K562 (cell line): ENCODE data around the gene CTIF. TPM values are rescaled to one million over a fixed set of nuclear protein-coding genes. Genes with fewer than 3 reads are reported as not detected.

Source experiments
- ATAC-seq: fragments of 200-7000 bp; cut with Tn5 transposase; 3 replicates; pipeline ENCODE4 v1.9.1; 2020; ENCODE audit warnings: moderate library complexity
- BruUV-seq: library from RNA; stranded (reverse); fragments of 400-500 nt; replicated peaks from 2 replicates; lab custom pipeline; 2021; lab: Mats Ljungman, UMichigan
- CTCF ChIA-PET: fragments of 300-600 bp; formaldehyde crosslinking; extraction: SDS; loops from one replicate; lab custom pipeline; 2021; ENCODE audit warnings: low intra/inter-chr PET ratio; lab: Yijun Ruan, JAX
- POLR2A ChIA-PET: fragments of 300-600, 350-650 bp; sonication (Branson Sonifier 250); formaldehyde crosslinking; extraction: SDS; loops from one replicate; lab custom pipeline; 2021; ENCODE audit warnings: antibody characterized with exemption, inconsistent platforms; lab: Yijun Ruan, JAX
- DNase-seq, 4 experiments: peaks; one replicate each; pipeline versions ENCODE4 v3.0.0 to v3.0.0-alpha.2; 2011 to 2018; ENCODE audit warnings: low spot score in 3 of 4, mixed read lengths in 3 of 4; ENCODE audit errors: extremely low read depth in 1 of 4
- FAIRE-seq: peaks from 2 replicates; lab custom pipeline; 2011; peaks lifted over from hg19 to GRCh38; lab: Jason Lieb, UNC
- H2AFZ ChIP-seq: 2 replicates; pipeline ENCODE4 v1.6.0; 2011; ENCODE audit warnings: low read depth, low read length, control low read depth, inconsistent platforms
- H3K27ac ChIP-seq: fragments of 200-600 bp; 3 replicates; pipeline ENCODE4 v1.8.0; 2011; ENCODE audit warnings: low read depth, mild to moderate bottlenecking, control low read depth, inconsistent platforms, low read length, moderate library complexity, mixed read lengths; ENCODE audit errors: extremely low read depth
- H3K27me3 ChIP-seq, 2 experiments: fragments of 300-600 bp in 1 of 2; 2 replicates in 1 of 2; 3 replicates in 1 of 2; pipeline versions ENCODE4 v1.6.0 to v1.8.0; 2011; ENCODE audit warnings: inconsistent platforms in 2 of 2, low read length in 2 of 2, mild to moderate bottlenecking in 1 of 2, mixed read lengths in 1 of 2, moderate library complexity in 1 of 2; ENCODE audit not compliant: control insufficient read depth in 2 of 2, insufficient read depth in 2 of 2
- H3K36me3 ChIP-seq: fragments of 300-600 bp; 3 replicates; pipeline ENCODE4 v1.8.0; 2011; ENCODE audit warnings: mild to moderate bottlenecking, low read length, inconsistent platforms; ENCODE audit not compliant: control insufficient read depth, insufficient read depth
- H3K4me1 ChIP-seq, 2 experiments: fragments of 200-600 bp in 1 of 2; replicated peaks in 1 of 2; 2 replicates in 1 of 2; 3 replicates in 1 of 2; pipeline versions ENCODE4 v1.5.1 to v1.8.0; 2011; ENCODE audit warnings: inconsistent platforms in 2 of 2, low read length in 2 of 2, mild to moderate bottlenecking in 1 of 2, mixed read lengths in 1 of 2, moderate library complexity in 1 of 2; ENCODE audit not compliant: control insufficient read depth in 2 of 2, insufficient read depth in 2 of 2
- H3K4me2 ChIP-seq: 2 replicates; pipeline ENCODE4 v1.6.1; 2011; ENCODE audit warnings: low read length, control low read depth, inconsistent platforms, mixed read lengths; ENCODE audit not compliant: insufficient read depth
- H3K4me3 ChIP-seq: fragments of 200-600 bp; sonication (generic), shearing (Covaris generic); 2 replicates; pipeline ENCODE4 v1.5.1; 2016; ENCODE audit warnings: control low read depth, inconsistent platforms
- H3K79me2 ChIP-seq: fragments of 200-600 bp; 3 replicates; pipeline ENCODE4 v1.8.0; 2011; ENCODE audit warnings: low read length, inconsistent platforms; ENCODE audit not compliant: control insufficient read depth, insufficient read depth
- H3K9ac ChIP-seq, 2 experiments: 2 replicates each; pipeline versions ENCODE4 v1.6.0 to v1.6.1; 2011; ENCODE audit warnings: low read depth in 2 of 2, low read length in 2 of 2, control low read depth in 1 of 2, inconsistent platforms in 1 of 2, mild to moderate bottlenecking in 1 of 2, mixed read lengths in 1 of 2; ENCODE audit not compliant: insufficient read depth in 1 of 2
- H3K9me1 ChIP-seq: one replicate; pipeline ENCODE4 v1.6.0; 2011; ENCODE audit warnings: inconsistent platforms, mild to moderate bottlenecking, low read length, moderate library complexity; ENCODE audit not compliant: control insufficient read depth, insufficient read depth
- H3K9me3 ChIP-seq: replicated peaks from 2 replicates; pipeline ENCODE4 v1.5.1; 2011; ENCODE audit warnings: low read depth, low read length, inconsistent platforms; ENCODE audit not compliant: control insufficient read depth, insufficient read depth
- H4K20me1 ChIP-seq: replicated peaks from 2 replicates; pipeline ENCODE4 v1.6.1; 2011; ENCODE audit warnings: low read length, inconsistent platforms, mixed read lengths; ENCODE audit not compliant: control insufficient read depth, insufficient read depth
- AFF1 ChIP-seq, 2 experiments: fragments of 450-650 bp; IDR thresholded peaks; 2 replicates each; pipeline ENCODE4 v1.6.1; 2018; ENCODE audit warnings: mild to moderate bottlenecking in 2 of 2, low read depth in 1 of 2; ENCODE audit not compliant: partially characterized antibody in 2 of 2
- WGBS: fragments of 100-300 bp; shearing (Covaris generic); methylation state at CpG from one replicate; pipeline ENCODE4 v1.1.6; 2016; ENCODE audit warnings: low coverage, mixed read lengths; ENCODE audit not compliant: insufficient coverage; ENCODE audit errors: missing lambda C conversion rate; 5-methylcytosine and 5-hydroxymethylcytosine counted together
- in situ Hi-C: fragments of 300-500 bp; cut with MboI; formaldehyde crosslinking; loops from 4 replicates; pipeline ENCODE4 v1.15.0; 2018; ENCODE audit warnings: inconsistent platforms, mixed read lengths
- intact Hi-C: fragments of 100-400 bp; cut with micrococcal nuclease; formaldehyde crosslinking; loops from 2 replicates; pipeline ENCODE4 v1.14.2; 2022
- polyA plus RNA-seq, 8 experiments: library from polyadenylated mRNA; depleted of rRNA in 4 of 8; stranded (reverse) in 5 of 8; unstranded in 3 of 8; fragments of >200 nt; fragmentation: Nextera tagmentation in 2 of 8; fragmentation: Illumina TruSeq in 1 of 8; extraction: Ambion mirVana in 2 of 8; extraction: Trizol in 1 of 8; gene quantifications; 2 replicates each; pipeline versions ENCODE4 v1.2.1 to v1.2.3, GENCODE V29; 2011 to 2014; ENCODE audit warnings: inconsistent platforms in 1 of 8, missing spikeins in 1 of 8
- total RNA-seq, 7 experiments: library from RNA; depleted of rRNA in 6 of 7; stranded (reverse); fragments of >200 nt in 6 of 7; fragmentation: Illumina TruSeq in 2 of 7; extraction: Trizol in 2 of 7; gene quantifications; 2 replicates each; pipeline versions ENCODE4 v1.2.1 to v1.2.3, GENCODE V29; 2011 to 2021; ENCODE audit warnings: low replicate concordance in 1 of 7

Gene CTIF
- total and polyA plus RNA-seq, 9 of the 15 experiments (the other 6 are each of a cell fraction or from before 2014, with no cell fraction given): 0.17 to 11.5 (median 2.2) TPM

- CTCF ChIA-PET: no interaction called here
- in situ Hi-C loops: loop anchor here (5.0 kb wide), 1 partner anchor 182 kb away; no protein-coding TSS in a partner anchor
Measured at GRCh38 chr18:48659188-48660009, 120.6 kb downstream of the CTIF start.

More at GRCh38 chr18:48659188-48660009, 120.6 kb downstream of the CTIF start:
- H3K9ac ChIP-seq: no peak overlapping the region
- ATAC-seq (no peak), FAIRE-seq (no peak), DNase-seq (no peak)
- H3K79me2 ChIP-seq: no peaks in the 10 kb centered on the region
- no peak for TF ChIP-seq AFF1 (IDR thresholded peaks at IDR 0.05; ENCODE audit: low read depth in 1 of 2, partially characterized antibody in 2 of 2)
- 33% methylated on average over 16 of the region's 19 CpGs for whole genome bisulfite sequencing
- no peak overlapping the region for H3K4me3 ChIP-seq
- no TSS peak for BruUV-seq
- no peak overlapping the region for H2AFZ ChIP-seq
- H3K4me2 ChIP-seq: no peak overlapping the region
- 0 out of 2 replicates have a peak, but pooled peaks cover 3% of the 10 kb centered on the region for H4K20me1 ChIP-seq
- H3K9me1 ChIP-seq: no peaks in the 10 kb centered on the region
- H3K4me1 ChIP-seq: peaks cover 0 to 10% of the 10 kb centered on the region in 2 experiments; a peak in 3 of 5 replicates
- no peaks in the 10 kb centered on the region for H3K36me3 ChIP-seq
- H3K9me3 ChIP-seq: no peaks in the 10 kb centered on the region
- no peaks in the 10 kb centered on the region for H3K27me3 ChIP-seq
- H3K27ac ChIP-seq: no peak overlapping the region
- POLR2A ChIA-PET: interaction anchor here (0.6 kb wide), 1 partner anchor 1808 kb away, joined by 3 read pairs; no protein-coding TSS in a partner anchor
- intact Hi-C loops: loop anchor here (5.0 kb wide), 1 partner anchor 52 kb away; no protein-coding TSS in a partner anchor
